NCI-H82 (cell line): ENCODE data around the gene ROBO1.

ENCODE experiments used
- DNase-seq: peaks from one replicate; lab custom pipeline; 2025; lab: John Stamatoyannopoulos, UW

ROBO1 gene

GRCh38 chr3:79066481-79066880 lies 701.3 kb downstream of the ROBO1 start:
- no peak for DNase-seq

GRCh38 chr3:79063624-79064023 lies 704.2 kb downstream of the ROBO1 start:
- DNase-seq: no peak

GRCh38 chr3:79057756-79058155 lies 710.0 kb downstream of the ROBO1 start:
- no peak for DNase-seq

GRCh38 chr3:79056498-79056897 lies 711.3 kb downstream of the ROBO1 start:
- DNase-seq: no peak

GRCh38 chr3:79052054-79052681 lies 715.6 kb downstream of the ROBO1 start:
- peak; percentile 24 for DNase-seq

GRCh38 chr3:79047581-79047980 lies 720.2 kb downstream of the ROBO1 start:
- DNase-seq: no peak

- no peak for DNase-seq
Measured at GRCh38 chr3:79041621-79042020, 726.2 kb downstream of the ROBO1 start.

GRCh38 chr3:79040701-79041100 lies 727.1 kb downstream of the ROBO1 start:
- DNase-seq: no peak

- no peak for DNase-seq
Measured at GRCh38 chr3:79040091-79040490, 727.7 kb downstream of the ROBO1 start.

- DNase-seq: no peak
Measured at GRCh38 chr3:79039192-79039591, 728.6 kb downstream of the ROBO1 start.

- DNase-seq: no peak
Measured at GRCh38 chr3:79038636-79039035, 729.2 kb downstream of the ROBO1 start.

- DNase-seq: no peak
Measured at GRCh38 chr3:79038057-79038456, 729.7 kb downstream of the ROBO1 start.

GRCh38 chr3:79032686-79033318 lies 735.0 kb downstream of the ROBO1 start:
- peak; percentile 79 for DNase-seq

GRCh38 chr3:79030157-79030556 lies 737.6 kb downstream of the ROBO1 start:
- DNase-seq: no peak

GRCh38 chr3:79028916-79029315 lies 738.9 kb downstream of the ROBO1 start:
- DNase-seq: no peak

GRCh38 chr3:79027593-79027992 lies 740.2 kb downstream of the ROBO1 start:
- peak; percentile 24 for DNase-seq

GRCh38 chr3:79019924-79020173 lies 747.9 kb downstream of the ROBO1 start:
- no peak for DNase-seq

GRCh38 chr3:79019137-79019923 lies 748.5 kb downstream of the ROBO1 start:
- peak; percentile 94 for DNase-seq

GRCh38 chr3:79018671-79019136 lies 749.1 kb downstream of the ROBO1 start:
- peak; percentile 59 for DNase-seq

GRCh38 chr3:79018265-79018664 lies 749.5 kb downstream of the ROBO1 start:
- DNase-seq: peak; percentile 59

- DNase-seq: peak; percentile 60
Measured at GRCh38 chr3:79016587-79017376, 751.0 kb downstream of the ROBO1 start.

- peak; percentile 12 for DNase-seq
Measured at GRCh38 chr3:79015854-79016253, 751.9 kb downstream of the ROBO1 start.
